HepG2 (cell line): ENCODE measurements around the gene UEVLD. TPM values are rescaled to one million over a fixed set of nuclear protein-coding genes. Genes with fewer than 3 reads are reported as not detected.
A peak's percentile ranks its signal among the peaks of the same experiment; 100 is the strongest.

Source experiments
- ATAC-seq: fragments of 200-7000 bp; cut with Tn5 transposase; 3 replicates; pipeline ENCODE4 v1.9.1; 2020; ENCODE audit warnings: mild to moderate bottlenecking, moderate library complexity
- BruUV-seq: library from RNA; stranded (reverse); fragments of 400-500 nt; replicated peaks from 2 replicates; lab custom pipeline; 2021; lab: Mats Ljungman, UMichigan
- CTCF ChIA-PET: fragments of 300-600 bp; formaldehyde crosslinking; extraction: SDS; loops from one replicate; lab custom pipeline; 2021; ENCODE audit warnings: low total read pairs, inconsistent platforms, low intra/inter-chr PET ratio; lab: Yijun Ruan, JAX
- POLR2A ChIA-PET: fragments of 350-600 bp; sonication (Branson Sonifier 250); formaldehyde crosslinking; loops from one replicate; lab custom pipeline; 2020; ENCODE audit warnings: antibody characterized with exemption, inconsistent platforms; lab: Yijun Ruan, JAX
- DNase-seq: peaks from one replicate; pipeline ENCODE4 v3.0.0-alpha.2; 2015; ENCODE audit warnings: low spot score
- FAIRE-seq: peaks from 3 replicates; lab custom pipeline; 2011; peaks lifted over from hg19 to GRCh38; lab: Jason Lieb, UNC
- H2AFZ ChIP-seq: one replicate; pipeline ENCODE4 v1.6.1; 2011; ENCODE audit warnings: low read length, inconsistent platforms
- H3K27ac ChIP-seq: fragments of 300-600 bp; 3 replicates; pipeline ENCODE4 v1.8.0; 2011; ENCODE audit warnings: mixed run types, mild to moderate bottlenecking, mixed read lengths, low read length, inconsistent platforms; ENCODE audit not compliant: insufficient read depth; ENCODE audit errors: extremely low read length
- H3K27me3 ChIP-seq, 2 experiments: fragments of 200-600 bp in 1 of 2; 2 replicates in 1 of 2; 3 replicates in 1 of 2; pipeline versions ENCODE4 v1.6.0 to v1.8.0; 2011; ENCODE audit warnings: low read length in 2 of 2, mild to moderate bottlenecking in 2 of 2, moderate library complexity in 2 of 2, inconsistent platforms in 1 of 2; ENCODE audit not compliant: insufficient read depth in 2 of 2, control insufficient read depth in 1 of 2
- H3K36me3 ChIP-seq, 2 experiments: fragments of 200-600 bp in 1 of 2; replicated peaks in 1 of 2; 2 replicates in 1 of 2; 3 replicates in 1 of 2; pipeline versions ENCODE4 v1.5.1 to v1.8.0; 2011; ENCODE audit warnings: low read length in 2 of 2, inconsistent platforms in 1 of 2; ENCODE audit not compliant: insufficient read depth in 2 of 2, control insufficient read depth in 1 of 2
- H3K4me1 ChIP-seq: 2 replicates; pipeline ENCODE4 v1.5.1; 2012; ENCODE audit warnings: low read length, inconsistent platforms; ENCODE audit not compliant: insufficient read depth
- H3K4me2 ChIP-seq: 2 replicates; pipeline ENCODE4 v1.6.0; 2011; ENCODE audit warnings: low read depth, low read length, inconsistent platforms
- H3K4me3 ChIP-seq, 3 experiments: fragments of 200-600 bp in 1 of 3; sonication (generic), shearing (Covaris generic) in 1 of 3; replicated peaks in 1 of 3; 2 replicates each; pipeline ENCODE4 v1.5.1; 2011 to 2016; ENCODE audit warnings: low read length in 3 of 3, inconsistent platforms in 2 of 3, low read depth in 2 of 3, mild to moderate bottlenecking in 2 of 3, control low read depth in 1 of 3, mixed read lengths in 1 of 3; ENCODE audit not compliant: insufficient read depth in 1 of 3
- H3K79me2 ChIP-seq: one replicate; pipeline ENCODE4 v1.6.1; 2011; ENCODE audit warnings: low read length, inconsistent platforms; ENCODE audit not compliant: insufficient read depth
- H3K9ac ChIP-seq: 2 replicates; pipeline ENCODE4 v1.6.0; 2011; ENCODE audit warnings: mild to moderate bottlenecking, low read depth, low read length, inconsistent platforms; ENCODE audit not compliant: insufficient read depth
- H3K9me3 ChIP-seq: 2 replicates; pipeline ENCODE4 v1.5.1; 2012; ENCODE audit warnings: mild to moderate bottlenecking, low read length
- H4K20me1 ChIP-seq: 2 replicates; pipeline ENCODE4 v1.6.0; 2011; ENCODE audit warnings: inconsistent platforms, mild to moderate bottlenecking, low read length, moderate library complexity; ENCODE audit not compliant: insufficient read depth
- TBP ChIP-seq: sonication (generic); formaldehyde crosslinking; IDR thresholded peaks from 2 replicates; pipeline ENCODE4 v1.5.0; 2020; ENCODE audit warnings: missing genetic modification reagents
- ZNF3 ChIP-seq: IDR thresholded peaks from 2 replicates; pipeline ENCODE4 v1.7.0; 2017; ENCODE audit warnings: inconsistent platforms
- WGBS: methylation state at CpG from one replicate; pipeline ENCODE4 v1.1.6; 2017; ENCODE audit warnings: low lambda C conversion rate; 5-methylcytosine and 5-hydroxymethylcytosine counted together
- in situ Hi-C: cut with HindIII; loops from 2 replicates; pipeline ENCODE4 v1.10.0; 2017; ENCODE audit warnings: low pct_unique_long_range_greater_than_20kb; ENCODE audit not compliant: extremely low pct_ligation_motif_present
- intact Hi-C: fragments of 100-400 bp; cut with micrococcal nuclease; formaldehyde crosslinking; loops from one replicate; pipeline ENCODE4 v1.10.0; 2022; ENCODE audit not compliant: unreplicated experiment
- polyA plus RNA-seq, 8 experiments: library from polyadenylated mRNA; depleted of rRNA in 3 of 8; stranded (reverse) in 7 of 8; unstranded in 1 of 8; fragments of >200 nt; fragmentation: Illumina TruSeq in 4 of 8; extraction: Trizol in 4 of 8; gene quantifications; 2 replicates each; pipeline versions ENCODE4 v1.2.1 to v1.2.3, GENCODE V29; 2011 to 2016; ENCODE audit warnings: low read depth in 4 of 8, missing spikeins in 1 of 8, mixed read lengths in 1 of 8; ENCODE audit not compliant: insufficient read depth in 1 of 8
- total RNA-seq, 5 experiments: library from RNA; depleted of rRNA; stranded (reverse); fragments of >200 nt; fragmentation: Illumina TruSeq; extraction: Trizol; gene quantifications; 2 replicates each; pipeline ENCODE4 v1.2.3, GENCODE V29; 2016; ENCODE audit warnings: low read depth in 1 of 5
- TF ChIP-seq, protein P1 (sequence below): sonication (generic); formaldehyde crosslinking; IDR thresholded peaks from 2 replicates; pipeline ENCODE4 v1.4.0; 2020; ENCODE audit warnings: mild to moderate bottlenecking, missing genetic modification reagents

UEVLD gene
- total and polyA plus RNA-seq, 2 of the 13 experiments (the other 11 are each of a cell fraction or from before 2014, with no cell fraction given) = 5.7 to 13.7 TPM

DNA sequence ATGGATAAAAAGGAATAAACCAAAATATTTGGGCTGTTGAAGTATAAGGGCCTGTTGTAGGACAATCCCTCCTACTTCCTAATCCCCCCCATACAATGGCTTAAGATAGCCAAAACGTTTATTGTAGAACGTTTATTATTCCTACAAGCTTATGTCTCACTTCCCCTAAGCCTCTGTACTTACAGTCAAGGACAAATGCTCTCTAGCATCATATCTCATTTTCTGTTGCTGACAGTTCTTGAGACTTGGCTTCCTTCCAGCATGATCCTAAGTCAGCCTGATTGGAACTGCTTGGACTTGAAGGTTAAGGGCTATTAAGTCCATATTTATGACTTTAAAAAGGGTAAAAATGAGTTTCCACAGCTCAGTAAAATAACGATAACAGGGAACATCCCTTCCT is 19.8 kb upstream of the UEVLD start:
- H3K9me3 ChIP-seq = no peaks in the 10 kb centered on the region
- H3K79me2 ChIP-seq = no peaks in the 10 kb centered on the region
- no peak overlapping the region for H3K9ac ChIP-seq
- TSS peak; percentile 37 for BruUV-seq
- no peak overlapping the region for H3K4me3 ChIP-seq
- no peak for DNase-seq
- intact Hi-C loops = no loop called here
- H3K27me3 ChIP-seq = no peaks in the 10 kb centered on the region
- no peaks in the 10 kb centered on the region for H4K20me1 ChIP-seq
- POLR2A ChIA-PET = no interaction called here
- H3K36me3 ChIP-seq = peaks cover 8 to 27% of the 10 kb centered on the region in 2 experiments
- no peak overlapping the region for H2AFZ ChIP-seq
- no peak for ATAC-seq
- 90% methylated on average over 3 of the region's 3 CpGs for WGBS
- TF ChIP-seq, protein P1, sequence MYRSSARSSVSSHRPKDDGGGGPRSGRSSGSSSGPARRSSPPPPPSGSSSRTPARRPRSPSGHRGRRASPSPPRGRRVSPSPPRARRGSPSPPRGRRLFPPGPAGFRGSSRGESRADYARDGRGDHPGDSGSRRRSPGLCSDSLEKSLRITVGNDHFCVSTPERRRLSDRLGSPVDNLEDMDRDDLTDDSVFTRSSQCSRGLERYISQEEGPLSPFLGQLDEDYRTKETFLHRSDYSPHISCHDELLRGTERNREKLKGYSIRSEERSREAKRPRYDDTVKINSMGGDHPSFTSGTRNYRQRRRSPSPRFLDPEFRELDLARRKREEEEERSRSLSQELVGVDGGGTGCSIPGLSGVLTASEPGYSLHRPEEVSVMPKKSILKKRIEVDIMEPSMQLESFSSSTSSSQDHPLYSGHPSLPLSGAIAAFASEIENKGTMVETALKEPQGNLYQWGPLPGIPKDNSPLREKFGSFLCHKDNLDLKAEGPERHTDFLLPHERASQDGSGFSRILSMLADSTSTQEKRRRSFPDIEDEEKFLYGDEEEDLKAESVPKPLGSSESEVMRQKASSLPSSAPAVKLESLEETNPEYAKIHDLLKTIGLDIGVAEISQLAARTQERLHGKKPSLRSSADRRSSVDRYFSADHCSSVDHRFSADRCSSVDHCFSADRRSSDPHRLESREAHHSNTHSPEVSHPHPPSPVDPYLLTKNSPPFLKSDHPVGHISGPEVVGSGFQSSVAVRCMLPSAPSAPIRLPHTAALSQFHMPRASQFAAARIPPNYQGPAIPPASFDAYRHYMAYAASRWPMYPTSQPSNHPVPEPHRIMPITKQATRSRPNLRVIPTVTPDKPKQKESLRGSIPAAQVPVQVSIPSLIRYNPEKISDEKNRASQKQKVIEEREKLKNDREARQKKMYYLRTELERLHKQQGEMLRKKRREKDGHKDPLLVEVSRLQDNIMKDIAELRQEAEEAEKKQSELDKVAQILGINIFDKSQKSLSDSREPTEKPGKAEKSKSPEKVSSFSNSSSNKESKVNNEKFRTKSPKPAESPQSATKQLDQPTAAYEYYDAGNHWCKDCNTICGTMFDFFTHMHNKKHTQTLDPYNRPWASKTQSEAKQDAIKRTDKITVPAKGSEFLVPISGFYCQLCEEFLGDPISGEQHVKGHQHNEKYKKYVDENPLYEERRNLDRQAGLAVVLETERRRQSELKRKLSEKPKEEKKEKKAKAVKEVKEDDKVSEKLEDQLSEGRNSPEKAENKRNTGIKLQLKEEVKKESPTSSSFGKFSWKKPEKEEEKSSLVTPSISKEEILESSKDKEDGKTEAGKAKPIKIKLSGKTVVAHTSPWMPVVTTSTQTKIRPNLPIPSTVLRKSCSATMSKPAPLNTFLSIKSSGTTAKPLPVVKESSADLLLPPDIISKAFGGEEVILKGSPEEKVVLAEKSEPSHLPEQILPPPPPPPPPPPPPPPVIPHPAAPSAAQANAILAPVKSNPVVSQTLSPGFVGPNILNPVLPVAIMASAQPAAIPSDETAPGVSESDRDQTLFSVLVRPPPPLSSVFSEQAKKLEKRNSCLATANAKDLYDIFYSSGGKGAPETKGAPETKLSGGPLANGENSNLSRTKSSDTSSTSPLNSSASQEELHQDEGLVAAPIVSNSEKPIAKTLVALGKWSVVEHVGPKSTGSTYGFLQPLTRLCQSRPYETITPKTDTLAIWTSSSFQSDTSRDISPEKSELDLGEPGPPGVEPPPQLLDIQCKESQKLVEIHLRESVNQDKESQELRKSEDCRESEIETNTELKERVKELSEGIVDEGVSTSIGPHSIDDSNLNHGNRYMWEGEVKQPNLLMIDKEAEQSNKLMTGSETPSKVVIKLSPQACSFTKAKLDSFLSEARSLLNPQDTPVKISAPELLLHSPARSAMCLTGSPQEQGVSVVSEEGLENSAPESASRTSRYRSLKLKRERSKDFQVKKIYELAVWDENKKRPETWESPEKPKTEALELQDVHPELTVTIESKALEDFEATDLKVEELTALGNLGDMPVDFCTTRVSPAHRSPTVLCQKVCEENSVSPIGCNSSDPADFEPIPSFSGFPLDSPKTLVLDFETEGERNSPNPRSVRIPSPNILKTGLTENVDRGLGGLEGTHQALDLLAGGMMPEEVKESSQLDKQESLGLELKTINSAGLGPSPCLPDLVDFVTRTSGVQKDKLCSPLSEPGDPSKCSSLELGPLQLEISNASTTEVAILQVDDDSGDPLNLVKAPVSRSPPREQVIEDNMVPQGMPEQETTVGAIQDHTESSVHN (CRISPR knock-in tag) = no peak
- TF ChIP-seq ZNF3 (CRISPR knock-in tag) (no peak), TBP (CRISPR knock-in tag) (no peak)
- TF ChIP-seq, all 625 proteins: peak for 0
- H3K4me1 ChIP-seq = no peaks in the 10 kb centered on the region
- CTCF ChIA-PET = no interaction called here
- FAIRE-seq = no peak
- H3K27ac ChIP-seq = no peak overlapping the region
- in situ Hi-C loops = no loop called here
- no peak overlapping the region for H3K4me2 ChIP-seq
